Upper lobe of left lung (tissue), 6 donors: ENCODE results near the gene TMEM131L. TPM values are rescaled to one million over a fixed set of nuclear protein-coding genes. Genes with fewer than 3 reads are reported as not detected.

Experiments used
- ATAC-seq, 2 donors: fragments of 200-7000 bp; cut with Tn5 transposase; one replicate each; pipeline ENCODE4 v1.9.1; 2022; ENCODE audit warnings: mild to moderate bottlenecking in 2 of 2, moderate library complexity in 2 of 2; ENCODE audit not compliant: low FRiP score in 2 of 2
- DNase-seq, 2 donors: peaks; one replicate each; pipeline ENCODE4 v3.0.0-alpha.2; 2019 to 2020
- H3K27ac ChIP-seq, 4 donors: fragments of 200-600 bp; sonication (generic); one replicate each; pipeline ENCODE4 v1.5.1; 2016 to 2019
- H3K27me3 ChIP-seq, 4 donors: fragments of 200-600 bp; sonication (generic); one replicate each; pipeline ENCODE4 v1.5.1; 2017 to 2019
- H3K36me3 ChIP-seq, 4 donors: fragments of 200-600 bp; sonication (generic); one replicate each; pipeline ENCODE4 v1.5.1; 2016 to 2019
- H3K4me1 ChIP-seq, 4 donors: fragments of 200-600 bp; sonication (generic); one replicate each; pipeline ENCODE4 v1.5.1; 2018 to 2019
- H3K4me3 ChIP-seq, 4 donors: fragments of 200-600 bp; sonication (generic); one replicate each; pipeline ENCODE4 v1.5.1; 2017 to 2019; ENCODE audit warnings: mild to moderate bottlenecking in 2 of 4, moderate library complexity in 1 of 4
- H3K9me3 ChIP-seq, 4 donors: fragments of 200-600 bp; sonication (generic); one replicate each; pipeline ENCODE4 v1.5.1; 2018 to 2019
- CTCF ChIP-seq, 6 experiments: fragments of 450-650 bp in 4 of 6; fragments of 200-600 bp in 2 of 6; sonication (generic) in 2 of 6; IDR thresholded peaks; one replicate each; pipeline ENCODE4 v1.5.1; 2016 to 2019; ENCODE audit warnings: antibody characterized with exemption in 6 of 6
- EP300 ChIP-seq, 4 donors: sonication (generic); formaldehyde crosslinking; IDR thresholded peaks; one replicate each; pipeline ENCODE4 v1.5.1; 2017; ENCODE audit warnings: antibody characterized with exemption in 4 of 4, control low read depth in 2 of 4
- POLR2A ChIP-seq, 4 donors: fragments of 450-650 bp; IDR thresholded peaks; one replicate each; pipeline ENCODE4 v1.5.1; 2016 to 2017; ENCODE audit warnings: antibody characterized with exemption in 4 of 4, mild to moderate bottlenecking in 2 of 4
- POLR2AphosphoS5 ChIP-seq, 2 donors: sonication (generic); formaldehyde crosslinking; IDR thresholded peaks; one replicate each; pipeline ENCODE4 v1.5.1; 2017; ENCODE audit warnings: antibody characterized with exemption in 2 of 2
- WGBS, 2 donors: methylation state at CpG; one replicate each; pipeline ENCODE4 v1.1.5; 2017 to 2018; 5-methylcytosine and 5-hydroxymethylcytosine counted together
- total RNA-seq, 6 donors: library from RNA; depleted of rRNA in 4 of 6; stranded (reverse); fragments of >200 nt in 4 of 6; gene quantifications; one replicate each; pipeline versions ENCODE4 v1.1.0 to v1.2.1, GENCODE V29; 2016 to 2021
- donor health status: DM: no; HTN: no; CAD: no; lungs with moderate emphysema.
- donor health status: DM: no; HTN: yes; CAD: no; lungs with severe emphysema.

TMEM131L gene
- total RNA-seq, 6 donors from 2014 or later = 12.3 to 28.8 (median 19.5) TPM

- DNase-seq (no peak), ATAC-seq (no peak)
- Histone ChIP-seq H3K9me3 (no peaks in the 10 kb centered on the region), H3K27me3 (no peaks in the 10 kb centered on the region), H3K4me3 (no peak overlapping the region), H3K36me3 (peaks cover 0 to 5% (median 0%) of the 10 kb centered on the region in 4 donors), H3K27ac (no peak overlapping the region), H3K4me1 (peaks cover 0 to 7% (median 5%) of the 10 kb centered on the region in 4 donors)
- WGBS, 2 donors = 70 to 76% methylated on average over 6 of the region's 6 CpGs
- no peak for TF ChIP-seq POLR2AphosphoS5 (IDR thresholded peaks at IDR 0.05)
- no peak for TF ChIP-seq CTCF (IDR thresholded peaks at IDR 0.05)
- no peak for TF ChIP-seq EP300 (IDR thresholded peaks at IDR 0.05)
- no peak for TF ChIP-seq POLR2A (IDR thresholded peaks at IDR 0.05)
Observed at GRCh38 chr4:153553155-153553818, 87.1 kb downstream of the TMEM131L start.

GRCh38 chr4:153553819-153554170, 87.6 kb downstream of the TMEM131L start:
- Histone ChIP-seq H3K9me3 (no peaks in the 10 kb centered on the region), H3K4me1 (peaks cover 0 to 7% (median 5%) of the 10 kb centered on the region in 4 donors), H3K27ac (no peak overlapping the region), H3K36me3 (peaks cover 0 to 5% (median 0%) of the 10 kb centered on the region in 4 donors), H3K27me3 (no peaks in the 10 kb centered on the region), H3K4me3 (no peak overlapping the region)
- ATAC-seq (no peak), DNase-seq (no peak)
- no peak for TF ChIP-seq POLR2AphosphoS5 (IDR thresholded peaks at IDR 0.05)
- TF ChIP-seq EP300 (IDR thresholded peaks at IDR 0.05) = no peak
- TF ChIP-seq CTCF (IDR thresholded peaks at IDR 0.05) = no peak
- TF ChIP-seq POLR2A (IDR thresholded peaks at IDR 0.05) = no peak

- 51 to 54% methylated on average over 5 of the region's 5 CpGs for WGBS, 2 donors
- Histone ChIP-seq H3K27me3 (no peaks in the 10 kb centered on the region), H3K36me3 (peaks cover 0 to 4% (median 1%) of the 10 kb centered on the region in 4 donors), H3K9me3 (no peaks in the 10 kb centered on the region), H3K4me3 (no peak overlapping the region), H3K4me1 (peaks cover 0 to 7% (median 5%) of the 10 kb centered on the region in 4 donors), H3K27ac (no peak overlapping the region)
- TF ChIP-seq EP300 (IDR thresholded peaks at IDR 0.05) = no peak
- TF ChIP-seq CTCF (IDR thresholded peaks at IDR 0.05) = no peak
- no peak for TF ChIP-seq POLR2A (IDR thresholded peaks at IDR 0.05)
- TF ChIP-seq POLR2AphosphoS5 (IDR thresholded peaks at IDR 0.05) = no peak
- DNase-seq (no peak), ATAC-seq (peak in 1 of 2 donors; percentile 63)
Observed at GRCh38 chr4:153555730-153556434, 89.7 kb downstream of the TMEM131L start.

- peaks cover 0 to 4% (median 0%) of the 10 kb centered on the region in 4 donors for H3K36me3 ChIP-seq
- DNase-seq (no peak), ATAC-seq (no peak)
- no peak overlapping the region for H3K4me3 ChIP-seq
- TF ChIP-seq CTCF (IDR thresholded peaks at IDR 0.05) (no peak), EP300 (IDR thresholded peaks at IDR 0.05) (no peak), POLR2AphosphoS5 (IDR thresholded peaks at IDR 0.05) (no peak), POLR2A (IDR thresholded peaks at IDR 0.05) (no peak)
- H3K27me3 ChIP-seq = no peaks in the 10 kb centered on the region
- no peak overlapping the region for H3K27ac ChIP-seq
- WGBS, 2 donors = 49 to 55% methylated on average over 3 of the region's 3 CpGs
- peaks cover 0 to 7% (median 5%) of the 10 kb centered on the region in 4 donors for H3K4me1 ChIP-seq
- no peaks in the 10 kb centered on the region for H3K9me3 ChIP-seq
Observed at GRCh38 chr4:153556435-153556815, 90.3 kb downstream of the TMEM131L start.
